Endodermal cell (in vitro differentiated cells): ENCODE results near the gene PRDM10. TPM values are rescaled to one million over a fixed set of nuclear protein-coding genes. Genes with fewer than 3 reads are reported as not detected.

Experiments used
- DNase-seq: peaks from one replicate; pipeline ENCODE4 v3.0.0-alpha.2; 2017
- H3K27ac ChIP-seq: 2 replicates; pipeline ENCODE4 v1.5.1; 2013; ENCODE audit warnings: mild to moderate bottlenecking, low read depth, low read length, moderate library complexity
- H3K27me3 ChIP-seq: 2 replicates; pipeline ENCODE4 v1.6.1; 2013; ENCODE audit warnings: mild to moderate bottlenecking, low read length, moderate library complexity; ENCODE audit not compliant: insufficient read depth, control insufficient read depth, poor library complexity, severe bottlenecking
- H3K36me3 ChIP-seq: 2 replicates; pipeline ENCODE4 v1.7.0; 2013; ENCODE audit warnings: mild to moderate bottlenecking, low read length, moderate library complexity; ENCODE audit not compliant: control insufficient read depth, insufficient read depth
- H3K4me1 ChIP-seq: one replicate; pipeline ENCODE4 v1.7.0; 2013; ENCODE audit warnings: low read length; ENCODE audit not compliant: control insufficient read depth, insufficient read depth
- H3K4me3 ChIP-seq: 2 replicates; pipeline ENCODE4 v1.5.1; 2013; ENCODE audit warnings: mild to moderate bottlenecking, low read length, moderate library complexity
- H3K9ac ChIP-seq: 2 replicates; pipeline ENCODE4 v1.6.1; 2013; ENCODE audit warnings: mild to moderate bottlenecking, low read length, moderate library complexity; ENCODE audit not compliant: poor library complexity, severe bottlenecking; ENCODE audit errors: extremely low read depth
- H3K9me3 ChIP-seq: 2 replicates; pipeline ENCODE4 v1.6.1; 2013; ENCODE audit warnings: mild to moderate bottlenecking, low read length, moderate library complexity; ENCODE audit not compliant: control insufficient read depth
- H3K27ac Mint-ChIP-seq: 2 replicates; pipeline ENCODE4 v1.8.0; 2020; ENCODE audit warnings: mixed read lengths
- H3K27me3 Mint-ChIP-seq: 2 replicates; pipeline ENCODE4 v1.8.0; 2021; ENCODE audit warnings: mild to moderate bottlenecking, mixed read lengths; ENCODE audit not compliant: insufficient read depth
- H3K36me3 Mint-ChIP-seq: 2 replicates; pipeline ENCODE4 v1.8.0; 2020; ENCODE audit warnings: low read depth, mixed read lengths
- H3K4me1 Mint-ChIP-seq: 2 replicates; pipeline ENCODE4 v1.8.0; 2020; ENCODE audit warnings: mixed read lengths
- H3K4me3 Mint-ChIP-seq: 2 replicates; pipeline ENCODE4 v1.8.0; 2020; ENCODE audit warnings: mild to moderate bottlenecking, moderate library complexity, mixed read lengths
- H3K9me3 Mint-ChIP-seq: 2 replicates; pipeline ENCODE4 v1.8.0; 2020; ENCODE audit warnings: mild to moderate bottlenecking, mixed read lengths
- CTCF ChIP-seq: fragments of 200-600 bp; sonication (generic); conservative IDR thresholded peaks from 2 replicates; pipeline ENCODE4 v1.5.0; 2021; ENCODE audit warnings: antibody characterized with exemption, mild to moderate bottlenecking
- WGBS, 2 experiments: methylation state at CpG; one replicate each; pipeline versions ENCODE4 v1.1.5 to v1.1.7; 2013; ENCODE audit warnings: missing lambda C conversion rate in 2 of 2, mixed read lengths in 1 of 2; ENCODE audit not compliant: insufficient coverage in 1 of 2, insufficient read length in 1 of 2; 5-methylcytosine and 5-hydroxymethylcytosine counted together
- total RNA-seq, 2 donors: library from RNA; stranded (reverse); fragmentation: NEBNext Ultra II Directional in 1 of 2; extraction: Animal tissue kit (Norgen Biotek cat#: 25700) in 1 of 2; gene quantifications; 2 replicates in 1 of 2; 3 replicates in 1 of 2; pipeline ENCODE4 v1.2.1, GENCODE V29; 2021

PRDM10 gene
- total RNA-seq, 2 donors from 2014 or later = 15.9 to 16.4 TPM

- Mint-ChIP-seq H3K9me3 (no peaks in the 10 kb centered on the region), H3K27ac (no peak overlapping the region), H3K4me3 (no peak overlapping the region), H3K27me3 (no peaks in the 10 kb centered on the region), H3K4me1 (peaks cover 10% of the 10 kb centered on the region), H3K36me3 (no peaks in the 10 kb centered on the region)
- DNase-seq = no peak
- no peaks in the 10 kb centered on the region for H3K36me3 ChIP-seq
- no peak overlapping the region for H3K4me3 ChIP-seq
- no peaks in the 10 kb centered on the region for H3K27me3 ChIP-seq
- no peak overlapping the region for H3K27ac ChIP-seq
- WGBS, 2 experiments = 96 to 99% methylated on average over 21 to 44 of the region's 44 CpGs
- no peaks in the 10 kb centered on the region for H3K4me1 ChIP-seq
- no peaks in the 10 kb centered on the region for H3K9me3 ChIP-seq
- TF ChIP-seq CTCF = no peak
- no peak overlapping the region for H3K9ac ChIP-seq
Observed at GRCh38 chr11:130032931-130033330, 30.3 kb upstream of the PRDM10 start.

- H3K27me3 ChIP-seq = no peaks in the 10 kb centered on the region
- 92 to 100% methylated on average over 2 of the region's 2 CpGs for WGBS, 2 experiments
- no peaks in the 10 kb centered on the region for H3K36me3 Mint-ChIP-seq
- no peaks in the 10 kb centered on the region for H3K27me3 Mint-ChIP-seq
- H3K36me3 ChIP-seq = no peaks in the 10 kb centered on the region
- H3K9me3 ChIP-seq = no peaks in the 10 kb centered on the region
- TF ChIP-seq CTCF = no peak
- H3K4me3 Mint-ChIP-seq = no peak overlapping the region
- H3K9me3 Mint-ChIP-seq = no peaks in the 10 kb centered on the region
- DNase-seq = no peak
- H3K9ac ChIP-seq = no peak overlapping the region
- H3K4me3 ChIP-seq = no peak overlapping the region
- H3K27ac Mint-ChIP-seq = no peak overlapping the region
- no peaks in the 10 kb centered on the region for H3K4me1 ChIP-seq
- H3K4me1 Mint-ChIP-seq = peaks cover 7% of the 10 kb centered on the region
- H3K27ac ChIP-seq = no peak overlapping the region
Observed at GRCh38 chr11:130031945-130032344, 29.3 kb upstream of the PRDM10 start.

GRCh38 chr11:130031056-130031455, 28.4 kb upstream of the PRDM10 start:
- H3K4me3 ChIP-seq = no peak overlapping the region
- H3K27ac Mint-ChIP-seq = no peak overlapping the region
- H3K4me1 ChIP-seq = no peaks in the 10 kb centered on the region

More at GRCh38 chr11:130031056-130031455, 28.4 kb upstream of the PRDM10 start:
- no peak for DNase-seq
- Histone ChIP-seq H3K36me3 (no peaks in the 10 kb centered on the region), H3K9ac (no peak overlapping the region), H3K27me3 (no peaks in the 10 kb centered on the region), H3K27ac (no peak overlapping the region), H3K9me3 (no peaks in the 10 kb centered on the region)
- 63 to 65% methylated on average over 1 of the region's 1 CpG for WGBS, 2 experiments
- no peaks in the 10 kb centered on the region for H3K36me3 Mint-ChIP-seq
- H3K4me1 Mint-ChIP-seq = peaks cover 7% of the 10 kb centered on the region
- TF ChIP-seq CTCF = no peak
- H3K4me3 Mint-ChIP-seq = no peak overlapping the region
- H3K27me3 Mint-ChIP-seq = no peaks in the 10 kb centered on the region
- H3K9me3 Mint-ChIP-seq = no peaks in the 10 kb centered on the region
